GM23338 (cell line): ENCODE data around the gene PARD3. TPM values are rescaled to one million over a fixed set of nuclear protein-coding genes. Genes with fewer than 3 reads are reported as not detected.

ENCODE experiments used
- ATAC-seq: fragments of 200-7000 bp; cut with Tn5 transposase; 3 replicates; pipeline ENCODE4 v1.9.1; 2020
- DNase-seq: peaks from one replicate; pipeline ENCODE4 v3.0.0-alpha.2; 2015; ENCODE audit warnings: low spot score
- H2AFZ ChIP-seq: fragments of 200-600 bp; sonication (generic); 2 replicates; pipeline ENCODE4 v1.8.0; 2016; ENCODE audit warnings: antibody characterized with exemption, mild to moderate bottlenecking, moderate library complexity
- H3F3A ChIP-seq: fragments of 200-600 bp; sonication (generic); replicated peaks from 2 replicates; pipeline ENCODE4 v1.8.0; 2017; ENCODE audit warnings: antibody characterized with exemption, mixed run types, low read depth
- H3K27ac ChIP-seq: fragments of 200-600 bp; sonication (generic); 2 replicates; pipeline ENCODE4 v1.6.1; 2016; ENCODE audit warnings: low read depth
- H3K27me3 ChIP-seq: fragments of 200-600 bp; sonication (generic); 2 replicates; pipeline ENCODE4 v1.8.0; 2016; ENCODE audit warnings: mild to moderate bottlenecking, mixed run types, moderate library complexity; ENCODE audit not compliant: insufficient read depth
- H3K36me3 ChIP-seq: fragments of 200-600 bp; sonication (generic); 2 replicates; pipeline ENCODE4 v1.8.0; 2016; ENCODE audit warnings: mild to moderate bottlenecking; ENCODE audit not compliant: insufficient read depth
- H3K4me1 ChIP-seq: fragments of 200-600 bp; sonication (generic); 2 replicates; pipeline ENCODE4 v1.8.0; 2016; ENCODE audit warnings: mild to moderate bottlenecking, moderate library complexity; ENCODE audit not compliant: insufficient read depth
- H3K4me2 ChIP-seq: fragments of 200-600 bp; sonication (generic); 2 replicates; pipeline ENCODE4 v1.7.1; 2017; ENCODE audit warnings: mixed run types
- H3K4me3 ChIP-seq: fragments of 200-600 bp; sonication (generic); 2 replicates; pipeline ENCODE4 v1.6.1; 2016; ENCODE audit warnings: mixed run types
- H3K79me2 ChIP-seq: fragments of 200-600 bp; sonication (generic); replicated peaks from 2 replicates; pipeline ENCODE4 v1.8.0; 2017; ENCODE audit warnings: mild to moderate bottlenecking; ENCODE audit not compliant: insufficient read depth
- H3K9me2 ChIP-seq: fragments of 200-600 bp; sonication (generic); 2 replicates; pipeline ENCODE4 v1.8.0; 2017; ENCODE audit not compliant: insufficient read depth
- H4K20me1 ChIP-seq: fragments of 200-600 bp; sonication (generic); replicated peaks from 2 replicates; pipeline ENCODE4 v1.8.0; 2017; ENCODE audit warnings: mild to moderate bottlenecking; ENCODE audit not compliant: insufficient read depth
- H3K27ac Mint-ChIP-seq: 2 replicates; pipeline ENCODE4 v1.8.0; 2020; ENCODE audit warnings: inconsistent platforms, mild to moderate bottlenecking, moderate library complexity, mixed read lengths
- H3K27me3 Mint-ChIP-seq: 3 replicates; pipeline ENCODE4 v1.8.0; 2022; ENCODE audit warnings: low read depth, mild to moderate bottlenecking, moderate library complexity, mixed read lengths, inconsistent platforms; ENCODE audit not compliant: insufficient read depth, poor library complexity
- H3K36me3 Mint-ChIP-seq: 3 replicates; pipeline ENCODE4 v1.8.0; 2021; ENCODE audit warnings: low read depth, mild to moderate bottlenecking, inconsistent platforms, moderate library complexity, mixed read lengths
- H3K4me1 Mint-ChIP-seq: 3 replicates; pipeline ENCODE4 v1.8.0; 2020; ENCODE audit warnings: mild to moderate bottlenecking, inconsistent platforms, mixed read lengths
- H3K4me3 Mint-ChIP-seq: 3 replicates; pipeline ENCODE4 v1.8.0; 2021; ENCODE audit warnings: moderate library complexity, mild to moderate bottlenecking, inconsistent platforms, mixed read lengths
- H3K9me3 Mint-ChIP-seq: 3 replicates; pipeline ENCODE4 v1.8.0; 2020; ENCODE audit warnings: moderate library complexity, mild to moderate bottlenecking, inconsistent platforms, mixed read lengths
- CREB1 ChIP-seq: fragments of 250-450 bp; sonication (Bioruptor Pico); IDR thresholded peaks from 2 replicates; pipeline ENCODE4 v1.5.0; 2020; ENCODE audit warnings: low read depth, mild to moderate bottlenecking, moderate library complexity
- CTCF ChIP-seq, 2 experiments: fragments of 200-600 bp in 1 of 2; sonication (generic) in 1 of 2; conservative IDR thresholded peaks; 2 replicates each; pipeline versions ENCODE4 v1.5.1 to v1.6.1; 2016 to 2017; ENCODE audit warnings: antibody characterized with exemption in 2 of 2, low read depth in 2 of 2, mild to moderate bottlenecking in 2 of 2, moderate library complexity in 1 of 2
- ETS1 ChIP-seq: IDR thresholded peaks from 2 replicates; pipeline ENCODE4 v1.6.1; 2016; ENCODE audit warnings: antibody characterized with exemption
- EZH2 ChIP-seq: fragments of 200-600 bp; sonication (generic); IDR thresholded peaks from one replicate; pipeline ENCODE4 v1.8.0; 2017; ENCODE audit warnings: antibody characterized with exemption, mild to moderate bottlenecking, low read depth; ENCODE audit not compliant: unreplicated experiment
- EZH2phosphoT487 ChIP-seq: fragments of 200-600 bp; sonication (generic); IDR thresholded peaks from one replicate; pipeline ENCODE4 v1.8.1; 2018; ENCODE audit warnings: antibody characterized with exemption; ENCODE audit not compliant: unreplicated experiment
- JUNB ChIP-seq: IDR thresholded peaks from one replicate; pipeline ENCODE4 v1.6.1; 2016; ENCODE audit warnings: antibody characterized with exemption; ENCODE audit not compliant: unreplicated experiment
- NANOG ChIP-seq: IDR thresholded peaks from 2 replicates; pipeline ENCODE4 v1.6.1; 2016; ENCODE audit warnings: antibody characterized with exemption, borderline replicate concordance
- POLR2AphosphoS5 ChIP-seq: IDR thresholded peaks from 2 replicates; pipeline ENCODE4 v1.6.1; 2016; ENCODE audit warnings: antibody characterized with exemption, low read depth
- REST ChIP-seq: IDR thresholded peaks from one replicate; pipeline ENCODE4 v1.6.1; 2018; ENCODE audit warnings: antibody characterized with exemption; ENCODE audit not compliant: unreplicated experiment
- STAT1 ChIP-seq: IDR thresholded peaks from one replicate; pipeline ENCODE4 v1.6.1; 2016; ENCODE audit warnings: antibody characterized with exemption; ENCODE audit not compliant: unreplicated experiment
- ZNF114 ChIP-seq: fragments of 250-450 bp; sonication (Bioruptor Pico); IDR thresholded peaks from 2 replicates; pipeline ENCODE4 v1.5.0; 2020; ENCODE audit warnings: mild to moderate bottlenecking, moderate library complexity
- ZNF331 ChIP-seq: fragments of 250-450 bp; sonication (Bioruptor Pico); IDR thresholded peaks from 2 replicates; pipeline ENCODE4 v1.5.0; 2020; ENCODE audit warnings: low read depth, mild to moderate bottlenecking, moderate library complexity
- ZNF462 ChIP-seq: fragments of 250-450 bp; sonication (Bioruptor Pico); IDR thresholded peaks from 2 replicates; pipeline ENCODE4 v1.5.0; 2020; ENCODE audit warnings: mild to moderate bottlenecking, moderate library complexity
- polyA plus RNA-seq: library from polyadenylated mRNA; unstranded; fragments of >200 nt; fragmentation: Nextera tagmentation; extraction: Ambion mirVana; gene quantifications from 2 replicates; pipeline ENCODE4 v1.2.1, GENCODE V29; 2016
- total RNA-seq: library from RNA; depleted of rRNA; stranded (reverse); fragments of >200 nt; shearing (Covaris generic); gene quantifications from 2 replicates; pipeline ENCODE4 v1.2.3, GENCODE V29; 2014

Gene PARD3
- total and polyA plus RNA-seq, 2 experiments from 2014 or later: 30.2 to 51.4 TPM

GRCh38 chr10:34553747-34554146 lies 261.3 kb downstream of the PARD3 start (continued):
- no peak for TF ChIP-seq POLR2AphosphoS5
- TF ChIP-seq EZH2phosphoT487: no peak
- TF ChIP-seq ETS1: no peak
- no peak for TF ChIP-seq ZNF331 (CRISPR knock-in tag)
- no peak for TF ChIP-seq CREB1 (CRISPR knock-in tag)

GRCh38 chr10:34551295-34551694 lies 263.8 kb downstream of the PARD3 start:
- no peak overlapping the region for H2AFZ ChIP-seq
- no peaks in the 10 kb centered on the region for H3K36me3 Mint-ChIP-seq
- no peak overlapping the region for H3K4me3 Mint-ChIP-seq
- no peaks in the 10 kb centered on the region; the same call in 1 of the 2 replicates for H3F3A ChIP-seq
- H3K79me2 ChIP-seq: peaks cover 27% of the 10 kb centered on the region; the same call in 1 of the 2 replicates
- H3K27ac Mint-ChIP-seq: no peak overlapping the region
- H4K20me1 ChIP-seq: no peaks in the 10 kb centered on the region
- H3K9me3 Mint-ChIP-seq: no peaks in the 10 kb centered on the region
- H3K4me3 ChIP-seq: no peak overlapping the region
- H3K27ac ChIP-seq: no peak overlapping the region
- H3K4me2 ChIP-seq: no peak overlapping the region
- peaks cover 4% of the 10 kb centered on the region for H3K27me3 Mint-ChIP-seq
- no peaks in the 10 kb centered on the region for H3K36me3 ChIP-seq
- peaks cover 13% of the 10 kb centered on the region; the same call in 1 of the 2 replicates for H3K4me1 ChIP-seq
- peaks cover 26% of the 10 kb centered on the region for H3K4me1 Mint-ChIP-seq
- H3K9me2 ChIP-seq: no peaks in the 10 kb centered on the region
- DNase-seq: no peak
- no peak for ATAC-seq
- no peaks in the 10 kb centered on the region for H3K27me3 ChIP-seq
- TF ChIP-seq EZH2phosphoT487 (no peak), EZH2 (no peak), ZNF114 (no peak), ZNF331 (CRISPR knock-in tag) (no peak), POLR2AphosphoS5 (no peak), NANOG (no peak), JUNB (no peak), STAT1 (no peak), CTCF (conservative IDR thresholded peaks at IDR 0.05; ENCODE audit: low read depth in 2 of 2) (no peak), ZNF462 (CRISPR knock-in tag) (no peak), REST (no peak)
